DOHH2 (cell line): ENCODE data around the gene TNFRSF21.

ENCODE experiments used
- H3F3A ChIP-seq: fragments of 200-600 bp; sonication (generic), shearing (Covaris generic); 2 replicates; pipeline ENCODE4 v1.6.0; 2016; ENCODE audit warnings: antibody characterized with exemption, mild to moderate bottlenecking; ENCODE audit not compliant: control insufficient read depth, insufficient read depth
- H3K27ac ChIP-seq: fragments of 200-600 bp; sonication (generic); 2 replicates; pipeline ENCODE4 v1.5.1; 2014; ENCODE audit warnings: low read depth, mild to moderate bottlenecking, low read length, moderate library complexity
- H3K27me3 ChIP-seq: fragments of 200-600 bp; sonication (generic); 2 replicates; pipeline ENCODE4 v1.6.1; 2014; ENCODE audit warnings: mild to moderate bottlenecking, low read length, mixed read lengths; ENCODE audit not compliant: control insufficient read depth
- H3K36me3 ChIP-seq: fragments of 200-600 bp; sonication (generic); 2 replicates; pipeline ENCODE4 v1.6.1; 2014; ENCODE audit warnings: mild to moderate bottlenecking, low read length, moderate library complexity, mixed read lengths; ENCODE audit not compliant: control insufficient read depth
- H3K4me1 ChIP-seq: fragments of 200-600 bp; sonication (generic); 2 replicates; pipeline ENCODE4 v1.6.1; 2014; ENCODE audit warnings: mild to moderate bottlenecking, low read length, mixed read lengths; ENCODE audit not compliant: control insufficient read depth
- H3K4me2 ChIP-seq: fragments of 200-600 bp; sonication (generic); 2 replicates; pipeline ENCODE4 v1.6.0; 2014; ENCODE audit warnings: mild to moderate bottlenecking, low read length, moderate library complexity
- H3K4me3 ChIP-seq: fragments of 200-600 bp; sonication (generic); 2 replicates; pipeline ENCODE4 v1.5.1; 2014; ENCODE audit warnings: mild to moderate bottlenecking, low read length, mixed read lengths
- H3K79me2 ChIP-seq: fragments of 200-600 bp; sonication (generic); 2 replicates; pipeline ENCODE4 v1.6.1; 2014; ENCODE audit warnings: mild to moderate bottlenecking, low read length, mixed read lengths; ENCODE audit not compliant: control insufficient read depth
- H3K9me2 ChIP-seq: fragments of 200-600 bp; sonication (generic); replicated peaks from 2 replicates; pipeline ENCODE4 v1.6.1; 2014; ENCODE audit warnings: mild to moderate bottlenecking, low read length, mixed read lengths; ENCODE audit not compliant: control insufficient read depth
- H3K9me3 ChIP-seq: fragments of 200-600 bp; sonication (generic); 2 replicates; pipeline ENCODE4 v1.6.1; 2014; ENCODE audit warnings: antibody characterized with exemption, low read length, mixed read lengths; ENCODE audit not compliant: control insufficient read depth, insufficient read depth
- H4K20me1 ChIP-seq: fragments of 200-600 bp; sonication (generic); 2 replicates; pipeline ENCODE4 v1.6.0; 2014; ENCODE audit warnings: low read depth, mild to moderate bottlenecking, antibody characterized with exemption, low read length, moderate library complexity; ENCODE audit not compliant: control insufficient read depth, insufficient read depth
- EZH2phosphoT487 ChIP-seq: fragments of 200-600 bp; sonication (generic); IDR thresholded peaks from 2 replicates; pipeline ENCODE4 v1.6.1; 2017; ENCODE audit warnings: borderline replicate concordance, mild to moderate bottlenecking, antibody characterized with exemption, low read length, moderate library complexity, mixed read lengths
- TF ChIP-seq, protein P1 (sequence below): fragments of 200-600 bp; sonication (generic); IDR thresholded peaks from one replicate; pipeline ENCODE4 v1.5.1; 2014; ENCODE audit warnings: antibody characterized with exemption, mild to moderate bottlenecking, low read depth, low read length; ENCODE audit not compliant: poor library complexity, severe bottlenecking

Gene TNFRSF21

GRCh38 chr6:47254051-47254450 lies 55.7 kb downstream of the TNFRSF21 start:
- H3K9me2 ChIP-seq, result no peaks in the 10 kb centered on the region
- no peak overlapping the region for H3K4me3 ChIP-seq
- H3K9me3 ChIP-seq, result no peaks in the 10 kb centered on the region
- peaks cover 35% of the 10 kb centered on the region for H3K4me1 ChIP-seq
- no peak overlapping the region for H3K27ac ChIP-seq
- H3K27me3 ChIP-seq, result no peaks in the 10 kb centered on the region
- no peaks in the 10 kb centered on the region for H4K20me1 ChIP-seq
- no peaks in the 10 kb centered on the region for H3K79me2 ChIP-seq
- H3K4me2 ChIP-seq, result no peak overlapping the region
- 0 out of 2 replicates have a peak, but pooled peaks cover 2% of the 10 kb centered on the region for H3K36me3 ChIP-seq
- peaks cover 3% of the 10 kb centered on the region; the same call in 1 of the 2 replicates for H3F3A ChIP-seq
- no peak for TF ChIP-seq EZH2phosphoT487
- TF ChIP-seq, protein P1, sequence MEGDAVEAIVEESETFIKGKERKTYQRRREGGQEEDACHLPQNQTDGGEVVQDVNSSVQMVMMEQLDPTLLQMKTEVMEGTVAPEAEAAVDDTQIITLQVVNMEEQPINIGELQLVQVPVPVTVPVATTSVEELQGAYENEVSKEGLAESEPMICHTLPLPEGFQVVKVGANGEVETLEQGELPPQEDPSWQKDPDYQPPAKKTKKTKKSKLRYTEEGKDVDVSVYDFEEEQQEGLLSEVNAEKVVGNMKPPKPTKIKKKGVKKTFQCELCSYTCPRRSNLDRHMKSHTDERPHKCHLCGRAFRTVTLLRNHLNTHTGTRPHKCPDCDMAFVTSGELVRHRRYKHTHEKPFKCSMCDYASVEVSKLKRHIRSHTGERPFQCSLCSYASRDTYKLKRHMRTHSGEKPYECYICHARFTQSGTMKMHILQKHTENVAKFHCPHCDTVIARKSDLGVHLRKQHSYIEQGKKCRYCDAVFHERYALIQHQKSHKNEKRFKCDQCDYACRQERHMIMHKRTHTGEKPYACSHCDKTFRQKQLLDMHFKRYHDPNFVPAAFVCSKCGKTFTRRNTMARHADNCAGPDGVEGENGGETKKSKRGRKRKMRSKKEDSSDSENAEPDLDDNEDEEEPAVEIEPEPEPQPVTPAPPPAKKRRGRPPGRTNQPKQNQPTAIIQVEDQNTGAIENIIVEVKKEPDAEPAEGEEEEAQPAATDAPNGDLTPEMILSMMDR, result no peak

GRCh38 chr6:47253136-47253535 lies 56.6 kb downstream of the TNFRSF21 start:
- H3K36me3 ChIP-seq, result peaks cover 10% of the 10 kb centered on the region; the same call in 1 of the 2 replicates
- H3K9me3 ChIP-seq, result no peaks in the 10 kb centered on the region
- H3K4me1 ChIP-seq, result peaks cover 38% of the 10 kb centered on the region
- H3K79me2 ChIP-seq, result no peaks in the 10 kb centered on the region
- no peak overlapping the region for H3K27ac ChIP-seq
- no peak overlapping the region for H3K4me2 ChIP-seq
- H3K27me3 ChIP-seq, result no peaks in the 10 kb centered on the region
- TF ChIP-seq EZH2phosphoT487, result no peak
- TF ChIP-seq, protein P1, result no peak
- H3K9me2 ChIP-seq, result no peaks in the 10 kb centered on the region
- H3F3A ChIP-seq, result peaks cover 3% of the 10 kb centered on the region
- no peaks in the 10 kb centered on the region for H4K20me1 ChIP-seq
- no peak overlapping the region for H3K4me3 ChIP-seq

GRCh38 chr6:47252633-47253032 lies 57.1 kb downstream of the TNFRSF21 start:
- Histone ChIP-seq H3K9me2 (no peaks in the 10 kb centered on the region), H3K27ac (no peak overlapping the region), H4K20me1 (no peaks in the 10 kb centered on the region), H3K79me2 (no peaks in the 10 kb centered on the region), H3K9me3 (no peaks in the 10 kb centered on the region), H3K36me3 (peaks cover 10% of the 10 kb centered on the region; the same call in 1 of the 2 replicates), H3K4me1 (peaks cover 43% of the 10 kb centered on the region), H3F3A (peaks cover 7% of the 10 kb centered on the region), H3K27me3 (no peaks in the 10 kb centered on the region), H3K4me2 (no peak overlapping the region), H3K4me3 (no peak overlapping the region)
- TF ChIP-seq, protein P1, result no peak
- no peak for TF ChIP-seq EZH2phosphoT487
